HepG2 (cell line): ENCODE measurements around the gene DMXL1. TPM values are rescaled to one million over a fixed set of nuclear protein-coding genes. Genes with fewer than 3 reads are reported as not detected.

Experiments used
- HOXA9 ChIP-seq: sonication (generic); formaldehyde crosslinking; IDR thresholded peaks from 2 replicates; pipeline ENCODE4 v1.8.1; 2022; ENCODE audit warnings: missing genetic modification reagents, mild to moderate bottlenecking, moderate library complexity, borderline replicate concordance
- MED13 ChIP-seq: sonication (generic); formaldehyde crosslinking; IDR thresholded peaks from 2 replicates; pipeline ENCODE4 v1.5.0; 2020; ENCODE audit warnings: missing genetic modification reagents
- MTF1 ChIP-seq: sonication (generic); formaldehyde crosslinking; IDR thresholded peaks from 2 replicates; pipeline ENCODE4 v1.5.0; 2020; ENCODE audit warnings: missing genetic modification reagents
- NR2F6 ChIP-seq, 2 experiments: IDR thresholded peaks; 2 replicates each; pipeline ENCODE4 v1.6.1; 2016; ENCODE audit warnings: antibody characterized with exemption in 1 of 2, mild to moderate bottlenecking in 1 of 2
- SMARCC2 ChIP-seq: fragments of 450-650 bp; IDR thresholded peaks from 2 replicates; pipeline ENCODE4 v1.6.1; 2017; ENCODE audit warnings: antibody characterized with exemption, mild to moderate bottlenecking
- SP1 ChIP-seq, 2 experiments: fragments of 450-650 bp in 1 of 2; sonication (generic) in 1 of 2; formaldehyde crosslinking in 1 of 2; IDR thresholded peaks; 2 replicates each; pipeline versions ENCODE4 v1.4.0 to v1.6.1; 2016 to 2020; ENCODE audit warnings: missing genetic modification reagents in 1 of 2
- SP2 ChIP-seq: sonication (generic); formaldehyde crosslinking; IDR thresholded peaks from 2 replicates; pipeline ENCODE4 v1.5.1; 2020; ENCODE audit warnings: mild to moderate bottlenecking, missing genetic modification reagents
- TP53 ChIP-seq: sonication (generic); formaldehyde crosslinking; conservative IDR thresholded peaks from 2 replicates; pipeline ENCODE4 v1.4.0; 2020; ENCODE audit warnings: missing genetic modification reagents
- ZFY ChIP-seq: sonication (generic); formaldehyde crosslinking; IDR thresholded peaks from 2 replicates; pipeline ENCODE4 v1.4.0; 2020; ENCODE audit warnings: missing genetic modification reagents
- ZNF124 ChIP-seq: sonication (generic); formaldehyde crosslinking; IDR thresholded peaks from 2 replicates; pipeline ENCODE4 v1.4.0; 2020; ENCODE audit warnings: missing genetic modification reagents
- ZNF234 ChIP-seq: sonication (generic); formaldehyde crosslinking; conservative IDR thresholded peaks from 2 replicates; pipeline ENCODE4 v1.5.1; 2020; ENCODE audit warnings: mild to moderate bottlenecking, missing genetic modification reagents
- ZNF44 ChIP-seq: sonication (generic); formaldehyde crosslinking; IDR thresholded peaks from 2 replicates; pipeline ENCODE4 v1.5.1; 2020; ENCODE audit warnings: mild to moderate bottlenecking, missing genetic modification reagents
- ZNF556 ChIP-seq: sonication (generic); formaldehyde crosslinking; IDR thresholded peaks from 2 replicates; pipeline ENCODE4 v1.4.0; 2020; ENCODE audit warnings: mild to moderate bottlenecking, missing genetic modification reagents, borderline replicate concordance
- ZNF572 ChIP-seq: sonication (generic); formaldehyde crosslinking; IDR thresholded peaks from 2 replicates; pipeline ENCODE4 v1.5.1; 2020; ENCODE audit warnings: mild to moderate bottlenecking, missing genetic modification reagents
- ZNF672 ChIP-seq: sonication (generic); formaldehyde crosslinking; IDR thresholded peaks from 2 replicates; pipeline ENCODE4 v1.8.1; 2022; ENCODE audit warnings: missing genetic modification reagents
- ZNF713 ChIP-seq: sonication (generic); formaldehyde crosslinking; IDR thresholded peaks from 2 replicates; pipeline ENCODE4 v1.4.0; 2020; ENCODE audit warnings: mild to moderate bottlenecking, missing genetic modification reagents
- ZNF83 ChIP-seq: sonication (generic); formaldehyde crosslinking; IDR thresholded peaks from 2 replicates; pipeline ENCODE4 v1.4.0; 2020; ENCODE audit warnings: missing genetic modification reagents, mild to moderate bottlenecking, borderline replicate concordance
- ZSCAN21 ChIP-seq: sonication (generic); formaldehyde crosslinking; IDR thresholded peaks from 2 replicates; pipeline ENCODE4 v1.8.0; 2022; ENCODE audit warnings: mild to moderate bottlenecking, missing genetic modification reagents, moderate library complexity, borderline replicate concordance
- polyA plus RNA-seq, 8 experiments: library from polyadenylated mRNA; depleted of rRNA in 3 of 8; stranded (reverse) in 7 of 8; unstranded in 1 of 8; fragments of >200 nt; fragmentation: Illumina TruSeq in 4 of 8; extraction: Trizol in 4 of 8; gene quantifications; 2 replicates each; pipeline versions ENCODE4 v1.2.1 to v1.2.3, GENCODE V29; 2011 to 2016; ENCODE audit warnings: low read depth in 4 of 8, missing spikeins in 1 of 8, mixed read lengths in 1 of 8; ENCODE audit not compliant: insufficient read depth in 1 of 8
- total RNA-seq, 5 experiments: library from RNA; depleted of rRNA; stranded (reverse); fragments of >200 nt; fragmentation: Illumina TruSeq; extraction: Trizol; gene quantifications; 2 replicates each; pipeline ENCODE4 v1.2.3, GENCODE V29; 2016; ENCODE audit warnings: low read depth in 1 of 5
- TF ChIP-seq, protein P1 (sequence below): sonication (generic); formaldehyde crosslinking; IDR thresholded peaks from 2 replicates; pipeline ENCODE4 v1.5.0; 2020; ENCODE audit warnings: mild to moderate bottlenecking, missing genetic modification reagents, moderate library complexity
- TF ChIP-seq, protein P2 (sequence below): sonication (generic); formaldehyde crosslinking; IDR thresholded peaks from 2 replicates; pipeline ENCODE4 v1.5.1; 2020; ENCODE audit warnings: mild to moderate bottlenecking, missing genetic modification reagents
- TF ChIP-seq, protein P3 (sequence below): IDR thresholded peaks from 2 replicates; pipeline ENCODE4 v1.6.1; 2016; ENCODE audit warnings: low read depth, borderline replicate concordance
- TF ChIP-seq, protein P4 (sequence below): sonication (generic); formaldehyde crosslinking; IDR thresholded peaks from 2 replicates; pipeline ENCODE4 v1.5.0; 2020; ENCODE audit warnings: mild to moderate bottlenecking, missing genetic modification reagents

Gene DMXL1
- total and polyA plus RNA-seq, 2 of the 13 experiments (the other 11 are each of a cell fraction or from before 2014, with no cell fraction given) = 6.9 to 18.6 TPM

DNA sequence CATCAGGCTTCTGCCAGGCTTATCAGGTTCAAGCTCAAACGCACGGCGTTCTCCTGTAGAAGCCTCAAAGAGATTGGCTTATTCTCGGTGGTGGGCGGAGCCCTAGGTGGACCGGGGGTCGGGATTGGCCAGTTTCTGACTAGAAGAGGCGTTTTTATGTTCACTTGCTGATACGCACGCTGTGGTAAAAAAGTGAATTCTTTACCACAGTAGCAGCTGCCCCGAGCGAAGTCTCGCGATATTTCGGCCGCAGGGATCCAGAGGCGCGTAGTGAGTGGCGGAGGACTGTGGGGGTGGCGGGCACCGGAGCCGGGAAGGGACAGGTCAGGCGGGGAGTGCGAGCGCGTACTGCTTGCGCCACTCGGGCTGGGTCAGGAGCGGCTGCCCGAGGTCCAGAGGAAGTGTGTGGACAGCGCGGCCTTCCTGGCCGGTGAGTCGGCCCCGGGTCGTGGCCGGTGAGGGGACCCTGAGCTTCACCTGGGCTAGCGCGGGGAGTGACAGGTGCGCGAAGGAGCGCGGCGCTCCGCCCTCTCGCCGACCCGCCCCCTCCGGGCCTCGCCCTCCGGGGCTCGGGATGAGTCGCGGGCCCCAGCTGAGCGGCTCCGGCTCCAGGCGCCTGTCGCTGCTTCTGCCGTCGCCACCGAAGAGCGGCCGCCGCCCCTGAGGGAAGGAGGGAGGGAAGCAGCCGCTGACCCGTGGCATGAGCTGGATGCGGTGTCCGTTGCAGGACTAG lies at the start of gene DMXL1 (continued):
- 0 out of 2 replicates have a peak, but pooled peaks have one; percentile 1 for TF ChIP-seq NR2F6 (IDR thresholded peaks at IDR 0.05)
- TF ChIP-seq NR2F6 (CRISPR knock-in tag; IDR thresholded peaks at IDR 0.05) = peak; percentile 53; the same call in 1 of the 2 replicates
- no peak for TF ChIP-seq ZNF672 (CRISPR knock-in tag)
- TF ChIP-seq ZNF124 (CRISPR knock-in tag) = no peak
- no peak for TF ChIP-seq ZNF572 (CRISPR knock-in tag)
- no peak for TF ChIP-seq ZNF44 (CRISPR knock-in tag)
- TF ChIP-seq TP53 (CRISPR knock-in tag) = no peak
- TF ChIP-seq, protein P1, sequence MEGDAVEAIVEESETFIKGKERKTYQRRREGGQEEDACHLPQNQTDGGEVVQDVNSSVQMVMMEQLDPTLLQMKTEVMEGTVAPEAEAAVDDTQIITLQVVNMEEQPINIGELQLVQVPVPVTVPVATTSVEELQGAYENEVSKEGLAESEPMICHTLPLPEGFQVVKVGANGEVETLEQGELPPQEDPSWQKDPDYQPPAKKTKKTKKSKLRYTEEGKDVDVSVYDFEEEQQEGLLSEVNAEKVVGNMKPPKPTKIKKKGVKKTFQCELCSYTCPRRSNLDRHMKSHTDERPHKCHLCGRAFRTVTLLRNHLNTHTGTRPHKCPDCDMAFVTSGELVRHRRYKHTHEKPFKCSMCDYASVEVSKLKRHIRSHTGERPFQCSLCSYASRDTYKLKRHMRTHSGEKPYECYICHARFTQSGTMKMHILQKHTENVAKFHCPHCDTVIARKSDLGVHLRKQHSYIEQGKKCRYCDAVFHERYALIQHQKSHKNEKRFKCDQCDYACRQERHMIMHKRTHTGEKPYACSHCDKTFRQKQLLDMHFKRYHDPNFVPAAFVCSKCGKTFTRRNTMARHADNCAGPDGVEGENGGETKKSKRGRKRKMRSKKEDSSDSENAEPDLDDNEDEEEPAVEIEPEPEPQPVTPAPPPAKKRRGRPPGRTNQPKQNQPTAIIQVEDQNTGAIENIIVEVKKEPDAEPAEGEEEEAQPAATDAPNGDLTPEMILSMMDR (CRISPR knock-in tag) = no peak; the same call in 1 of the 2 replicates
- TF ChIP-seq, protein P2, sequence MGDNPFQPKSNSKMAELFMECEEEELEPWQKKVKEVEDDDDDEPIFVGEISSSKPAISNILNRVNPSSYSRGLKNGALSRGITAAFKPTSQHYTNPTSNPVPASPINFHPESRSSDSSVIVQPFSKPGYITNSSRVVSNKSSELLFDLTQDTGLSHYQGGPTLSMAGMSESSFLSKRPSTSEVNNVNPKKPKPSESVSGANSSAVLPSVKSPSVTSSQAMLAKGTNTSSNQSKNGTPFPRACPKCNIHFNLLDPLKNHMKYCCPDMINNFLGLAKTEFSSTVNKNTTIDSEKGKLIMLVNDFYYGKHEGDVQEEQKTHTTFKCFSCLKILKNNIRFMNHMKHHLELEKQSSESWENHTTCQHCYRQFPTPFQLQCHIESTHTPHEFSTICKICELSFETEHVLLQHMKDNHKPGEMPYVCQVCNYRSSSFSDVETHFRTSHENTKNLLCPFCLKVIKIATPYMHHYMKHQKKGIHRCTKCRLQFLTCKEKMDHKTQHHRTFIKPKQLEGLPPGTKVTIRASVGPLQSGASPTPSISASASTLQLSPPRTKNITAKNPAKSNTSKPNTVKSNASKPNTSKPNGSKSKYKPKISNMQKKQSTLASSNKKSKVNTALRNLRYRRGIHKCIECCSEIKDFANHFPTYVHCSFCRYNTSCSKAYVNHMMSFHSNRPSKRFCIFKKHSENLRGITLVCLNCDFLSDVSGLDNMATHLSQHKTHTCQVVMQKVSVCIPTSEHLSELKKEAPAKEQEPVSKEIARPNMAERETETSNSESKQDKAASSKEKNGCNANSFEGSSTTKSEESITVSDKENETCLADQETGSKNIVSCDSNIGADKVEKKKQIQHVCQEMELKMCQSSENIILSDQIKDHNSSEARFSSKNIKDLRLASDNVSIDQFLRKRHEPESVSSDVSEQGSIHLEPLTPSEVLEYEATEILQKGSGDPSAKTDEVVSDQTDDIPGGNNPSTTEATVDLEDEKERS (CRISPR knock-in tag) = 0 out of 2 replicates have a peak, but pooled peaks have one; percentile 45
- TF ChIP-seq, protein P3, sequence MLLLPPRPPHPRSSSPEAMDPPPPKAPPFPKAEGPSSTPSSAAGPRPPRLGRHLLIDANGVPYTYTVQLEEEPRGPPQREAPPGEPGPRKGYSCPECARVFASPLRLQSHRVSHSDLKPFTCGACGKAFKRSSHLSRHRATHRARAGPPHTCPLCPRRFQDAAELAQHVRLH (CRISPR knock-in tag) = peak; percentile 52; the same call in 1 of the 2 replicates
- TF ChIP-seq, protein P4, sequence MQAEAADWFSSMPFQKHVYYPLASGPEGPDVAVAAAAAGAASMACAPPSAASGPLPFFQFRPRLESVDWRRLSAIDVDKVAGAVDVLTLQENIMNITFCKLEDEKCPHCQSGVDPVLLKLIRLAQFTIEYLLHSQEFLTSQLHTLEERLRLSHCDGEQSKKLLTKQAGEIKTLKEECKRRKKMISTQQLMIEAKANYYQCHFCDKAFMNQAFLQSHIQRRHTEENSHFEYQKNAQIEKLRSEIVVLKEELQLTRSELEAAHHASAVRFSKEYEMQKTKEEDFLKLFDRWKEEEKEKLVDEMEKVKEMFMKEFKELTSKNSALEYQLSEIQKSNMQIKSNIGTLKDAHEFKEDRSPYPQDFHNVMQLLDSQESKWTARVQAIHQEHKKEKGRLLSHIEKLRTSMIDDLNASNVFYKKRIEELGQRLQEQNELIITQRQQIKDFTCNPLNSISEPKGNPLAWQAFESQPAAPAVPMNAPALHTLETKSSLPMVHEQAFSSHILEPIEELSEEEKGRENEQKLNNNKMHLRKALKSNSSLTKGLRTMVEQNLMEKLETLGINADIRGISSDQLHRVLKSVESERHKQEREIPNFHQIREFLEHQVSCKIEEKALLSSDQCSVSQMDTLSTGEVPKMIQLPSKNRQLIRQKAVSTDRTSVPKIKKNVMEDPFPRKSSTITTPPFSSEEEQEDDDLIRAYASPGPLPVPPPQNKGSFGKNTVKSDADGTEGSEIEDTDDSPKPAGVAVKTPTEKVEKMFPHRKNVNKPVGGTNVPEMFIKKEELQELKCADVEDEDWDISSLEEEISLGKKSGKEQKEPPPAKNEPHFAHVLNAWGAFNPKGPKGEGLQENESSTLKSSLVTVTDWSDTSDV (CRISPR knock-in tag) = peak; percentile 91; the same call in 1 of the 2 replicates
- TF ChIP-seq ZNF83 = no peak
- peak; percentile 84 for TF ChIP-seq SP2
- TF ChIP-seq ZSCAN21 (CRISPR knock-in tag) = peak; percentile 58; the same call in 1 of the 2 replicates
- peak; percentile 68; the same call in 1 of the 2 replicates for TF ChIP-seq ZNF556 (CRISPR knock-in tag)
- peak; percentile 79 for TF ChIP-seq SP1 (IDR thresholded peaks at IDR 0.05)
- TF ChIP-seq SP1 (CRISPR knock-in tag; IDR thresholded peaks at IDR 0.05) = peak; percentile 66
- 0 out of 2 replicates have a peak, but pooled peaks have one; percentile 30 for TF ChIP-seq ZNF713 (CRISPR knock-in tag)
- no peak for TF ChIP-seq MTF1 (CRISPR knock-in tag)
- peak; percentile 35; the same call in 1 of the 2 replicates for TF ChIP-seq MED13
- peak; percentile 88 for TF ChIP-seq ZFY (CRISPR knock-in tag)
- no peak for TF ChIP-seq ZNF234 (CRISPR knock-in tag)
- no peak for TF ChIP-seq HOXA9 (CRISPR knock-in tag)
- TF ChIP-seq SMARCC2 = no peak
